GM19238 (cell line): ENCODE measurements around the gene ANXA6.
A peak's percentile ranks its signal among the peaks of the same experiment; 100 is the strongest.

Source experiments
- DNase-seq: peaks from one replicate; pipeline ENCODE4 v3.0.0; 2011; ENCODE audit warnings: low spot score; ENCODE audit not compliant: insufficient read length

The ANXA6 gene

GRCh38 chr5:151130922-151131891 lies 26.4 kb downstream of the ANXA6 start:
- no peak for DNase-seq

- no peak for DNase-seq
These were observed 27.2 kb downstream of the ANXA6 start for GRCh38 chr5:151130235-151130921.

- no peak for DNase-seq
These were observed 28.8 kb downstream of the ANXA6 start for GRCh38 chr5:151128817-151129216.

- DNase-seq = no peak
These were observed 29.7 kb downstream of the ANXA6 start for GRCh38 chr5:151127926-151128325.

- DNase-seq = peak; percentile 58
These were observed 31.4 kb downstream of the ANXA6 start for GRCh38 chr5:151126199-151126645.

GRCh38 chr5:151125421-151125820 lies 32.2 kb downstream of the ANXA6 start:
- DNase-seq = no peak

- DNase-seq = peak; percentile 76
These were observed 33.5 kb downstream of the ANXA6 start for GRCh38 chr5:151123897-151124751.

GRCh38 chr5:151122828-151123227 lies 34.8 kb downstream of the ANXA6 start:
- DNase-seq = no peak

- no peak for DNase-seq
These were observed 35.9 kb downstream of the ANXA6 start for GRCh38 chr5:151121665-151122064.

- DNase-seq = no peak
These were observed 36.5 kb downstream of the ANXA6 start for GRCh38 chr5:151121095-151121494.

- DNase-seq = no peak
These were observed 38.5 kb downstream of the ANXA6 start for GRCh38 chr5:151118913-151119575.

GRCh38 chr5:151115272-151115905 lies 42.2 kb downstream of the ANXA6 start:
- DNase-seq = peak; percentile 60

- DNase-seq = no peak
These were observed 43.9 kb downstream of the ANXA6 start for GRCh38 chr5:151113651-151114050.

GRCh38 chr5:151110992-151111391 lies 46.6 kb downstream of the ANXA6 start:
- DNase-seq = no peak

- DNase-seq = no peak
These were observed 47.4 kb downstream of the ANXA6 start for GRCh38 chr5:151110122-151110681.

- no peak for DNase-seq
These were observed 49.0 kb downstream of the ANXA6 start for GRCh38 chr5:151108566-151108965.

- no peak for DNase-seq
These were observed 49.6 kb downstream of the ANXA6 start for GRCh38 chr5:151107738-151108520.

GRCh38 chr5:151107084-151107483 lies 50.5 kb downstream of the ANXA6 start:
- no peak for DNase-seq

GRCh38 chr5:151106509-151106908 lies 51.1 kb downstream of the ANXA6 start:
- no peak for DNase-seq
